NCI-H1048 (cell line): ENCODE results near the gene MIP.
"Not testable (repeated sequence)": the region's sequence is repeated elsewhere in the genome, so short reads cannot be mapped to it uniquely, and the experiment has no call there.

Experiments used
- DNase-seq: peaks from one replicate; lab custom pipeline; 2025; lab: John Stamatoyannopoulos, UW

The MIP gene

GRCh38 chr12:56468216-56469006 is 14.0 kb upstream of the MIP start, which contains the start of gene SPRYD4:
Gene SPRYD4, plus strand, starts transcription at chr12:56468578. Its CDS starts 14 bp downstream, at chr12:56468592.
- DNase-seq: peak; percentile 88

GRCh38 chr12:56462565-56462964 is 8.1 kb upstream of the MIP start:
- no peak for DNase-seq

- no peak for DNase-seq
Observed at GRCh38 chr12:56461235-56462159, 7.0 kb upstream of the MIP start.

- no peak for DNase-seq
Observed at GRCh38 chr12:56457817-56458216, 3.4 kb upstream of the MIP start.

GRCh38 chr12:56451147-56451546 is 3.3 kb downstream of the MIP start:
- DNase-seq: no peak

- DNase-seq: no peak
Observed at GRCh38 chr12:56450241-56450640, 4.2 kb downstream of the MIP start.

GRCh38 chr12:56449622-56449984 is 4.9 kb downstream of the MIP start:
- no peak for DNase-seq

GRCh38 chr12:56448860-56449621 is 5.4 kb downstream of the MIP start, which contains the start of gene TIMELESS:
Gene TIMELESS, minus strand, starts transcription at chr12:56449426. Its CDS starts 15,256 bp downstream, at chr12:56434170.
- peak; percentile 73 for DNase-seq

GRCh38 chr12:56443208-56443607 is 11.2 kb downstream of the MIP start:
- DNase-seq: not testable (repeated sequence)

GRCh38 chr12:56437430-56438176 is 16.9 kb downstream of the MIP start:
- no peak for DNase-seq

GRCh38 chr12:56434828-56435227 is 19.6 kb downstream of the MIP start:
- DNase-seq: no peak

GRCh38 chr12:56431850-56432249 is 22.6 kb downstream of the MIP start:
- DNase-seq: no peak

- no peak for DNase-seq
Observed at GRCh38 chr12:56431288-56431687, 23.2 kb downstream of the MIP start.

- no peak for DNase-seq
Observed at GRCh38 chr12:56425940-56426438, 28.5 kb downstream of the MIP start.

GRCh38 chr12:56425193-56425592 is 29.3 kb downstream of the MIP start:
- no peak for DNase-seq

GRCh38 chr12:56420411-56420810 is 34.0 kb downstream of the MIP start:
- no peak for DNase-seq

GRCh38 chr12:56417739-56418138 is 36.7 kb downstream of the MIP start:
- no peak for DNase-seq

- DNase-seq: no peak
Observed at GRCh38 chr12:56414401-56414800, 40.1 kb downstream of the MIP start.

- DNase-seq: no peak
Observed at GRCh38 chr12:56413392-56413791, 41.1 kb downstream of the MIP start.

GRCh38 chr12:56411781-56412639 is 42.4 kb downstream of the MIP start:
- no peak for DNase-seq
